ENCODE data around the gene LENG8. TPM values are rescaled to one million over a fixed set of nuclear protein-coding genes. Genes with fewer than 3 reads are reported as not detected.

LENG8 gene
- total RNA-seq, 6 donors from 2014 or later = 72.2 to 1,027 (median 188) TPM

GRCh38 chr19:54415208-54415900 is 33.6 kb upstream of the LENG8 start, which contains the start of gene TTYH1:
Gene TTYH1, plus strand, starts transcription at chr19:54415464. Its CDS starts 89 bp downstream, at chr19:54415553.
- Histone ChIP-seq H3K4me3 (no peak within 1 kb of the TSS), H3K27me3 (peaks cover 1 to 38% (median 20%) of the 10 kb centered on the region in 4 donors)

GRCh38 chr19:54415901-54416673 is 32.9 kb upstream of the LENG8 start:
- 6 to 15% methylated on average over 23 to 25 of the region's 28 CpGs for WGBS, 2 donors
- Histone ChIP-seq H3K27me3 (peaks cover 1 to 46% (median 25%) of the 10 kb centered on the region in 4 donors), H3K4me3 (no peak overlapping the region), H3K9me3 (no peaks in the 10 kb centered on the region), H3K36me3 (no peaks in the 10 kb centered on the region), H3K4me1 (peaks cover 5 to 16% (median 9%) of the 10 kb centered on the region in 4 donors), H3K27ac (no peak overlapping the region)
- DNase-seq = no peak
- TF ChIP-seq CTCF (IDR thresholded peaks at IDR 0.05) (no peak), EP300 (IDR thresholded peaks at IDR 0.05) (no peak), POLR2AphosphoS5 (IDR thresholded peaks at IDR 0.05) (no peak), POLR2A (IDR thresholded peaks at IDR 0.05) (no peak)
- ATAC-seq (ENCODE audit: low FRiP score in 2 of 2) = no peak

More at GRCh38 chr19:54415208-54415900, 33.6 kb upstream of the LENG8 start, which contains the start of gene TTYH1:
- Histone ChIP-seq H3K4me1 (peaks cover 5 to 16% (median 7%) of the 10 kb centered on the region in 4 donors), H3K9me3 (no peaks in the 10 kb centered on the region), H3K27ac (no peak within 1 kb of the TSS), H3K36me3 (no peaks in the 10 kb centered on the region)
- DNase-seq (peak in 1 of 2 donors; percentile 85), ATAC-seq (ENCODE audit: low FRiP score in 2 of 2) (no peak)
- WGBS, 2 donors = 6 to 20% methylated on average over 3 to 23 of the region's 68 CpGs
- TF ChIP-seq CTCF (IDR thresholded peaks at IDR 0.05) (peak in 1 of 6 experiments; percentile 17), POLR2AphosphoS5 (IDR thresholded peaks at IDR 0.05) (no peak)

- ATAC-seq (ENCODE audit: low FRiP score in 2 of 2) (no peak), DNase-seq (peak in 1 of 2 donors; percentile 85)
- no peak overlapping the region for H3K4me3 ChIP-seq
- H3K27ac ChIP-seq = no peak overlapping the region
- 45 to 56% methylated on average over 19 to 36 of the region's 44 CpGs for WGBS, 2 donors
- H3K4me1 ChIP-seq = peaks cover 5 to 16% (median 9%) of the 10 kb centered on the region in 4 donors
- H3K27me3 ChIP-seq = peaks cover 1 to 47% (median 27%) of the 10 kb centered on the region in 4 donors
- no peaks in the 10 kb centered on the region for H3K36me3 ChIP-seq
- H3K9me3 ChIP-seq = no peaks in the 10 kb centered on the region
- no peak for TF ChIP-seq POLR2A (IDR thresholded peaks at IDR 0.05)
- TF ChIP-seq CTCF (IDR thresholded peaks at IDR 0.05) = no peak
- TF ChIP-seq EP300 (IDR thresholded peaks at IDR 0.05) = no peak
- no peak for TF ChIP-seq POLR2AphosphoS5 (IDR thresholded peaks at IDR 0.05)
Observed at GRCh38 chr19:54416695-54417491, 32.1 kb upstream of the LENG8 start.

- DNase-seq (no peak), ATAC-seq (ENCODE audit: low FRiP score in 2 of 2) (no peak)
- no peak overlapping the region for H3K4me3 ChIP-seq
- H3K36me3 ChIP-seq = no peaks in the 10 kb centered on the region
- no peak overlapping the region for H3K27ac ChIP-seq
- WGBS, 2 donors = 19 to 28% methylated on average over 18 to 24 of the region's 25 CpGs
- no peaks in the 10 kb centered on the region for H3K9me3 ChIP-seq
- peaks cover 5 to 16% (median 9%) of the 10 kb centered on the region in 4 donors for H3K4me1 ChIP-seq
- H3K27me3 ChIP-seq = peaks cover 1 to 47% (median 27%) of the 10 kb centered on the region in 4 donors
- TF ChIP-seq CTCF (IDR thresholded peaks at IDR 0.05) (no peak), EP300 (IDR thresholded peaks at IDR 0.05) (no peak), POLR2AphosphoS5 (IDR thresholded peaks at IDR 0.05) (no peak), POLR2A (IDR thresholded peaks at IDR 0.05) (no peak)
Observed at GRCh38 chr19:54418030-54418929, 30.7 kb upstream of the LENG8 start.

Data from upper lobe of left lung (tissue), 6 donors.